Endothelial cell of umbilical vein (primary cell): ENCODE data around the gene SFSWAP. TPM values are rescaled to one million over a fixed set of nuclear protein-coding genes. Genes with fewer than 3 reads are reported as not detected.

ENCODE experiments used
- BruUV-seq: library from RNA; stranded (reverse); fragments of 400-500 nt; replicated peaks from 2 replicates; lab custom pipeline; 2021; lab: Mats Ljungman, UMichigan
- CTCF ChIA-PET: fragments of 300-600, 350-600 bp; sonication (Branson Sonifier 250); formaldehyde crosslinking; loops from one replicate; lab custom pipeline; 2021; ENCODE audit warnings: antibody characterized with exemption, inconsistent platforms; lab: Charles Lee
- POLR2A ChIA-PET: fragments of 300-600, 350-600 bp; sonication (Branson Sonifier 250); formaldehyde crosslinking; loops from one replicate; lab custom pipeline; 2021; ENCODE audit warnings: antibody characterized with exemption, inconsistent platforms; lab: Charles Lee
- DNase-seq: peaks from one replicate; pipeline ENCODE4 v3.0.0-alpha.2; 2011; ENCODE audit warnings: low read depth, low spot score
- FAIRE-seq: peaks from 2 replicates; lab custom pipeline; 2011; peaks lifted over from hg19 to GRCh38; lab: Jason Lieb, UNC
- H2AFZ ChIP-seq: 2 replicates; pipeline ENCODE4 v1.6.0; 2012; ENCODE audit warnings: low read depth, low read length, control low read depth, inconsistent platforms
- H3K27ac ChIP-seq: 2 replicates; pipeline ENCODE4 v1.5.1; 2011; ENCODE audit warnings: low read depth, mild to moderate bottlenecking, control low read depth, low read length, moderate library complexity; ENCODE audit not compliant: insufficient read depth
- H3K27me3 ChIP-seq, 2 experiments: 2 replicates each; pipeline versions ENCODE4 v1.6.0 to v1.6.1; 2011; ENCODE audit warnings: low read length in 2 of 2, mixed read lengths in 1 of 2; ENCODE audit not compliant: control insufficient read depth in 2 of 2, insufficient read depth in 2 of 2
- H3K36me3 ChIP-seq, 2 experiments: 2 replicates in 1 of 2; 3 replicates in 1 of 2; pipeline ENCODE4 v1.5.1; 2011; ENCODE audit warnings: low read length in 2 of 2, mild to moderate bottlenecking in 1 of 2, moderate library complexity in 1 of 2; ENCODE audit not compliant: control insufficient read depth in 2 of 2, insufficient read depth in 2 of 2; ENCODE audit errors: extremely low read depth in 1 of 2
- H3K4me1 ChIP-seq: 3 replicates; pipeline ENCODE4 v1.5.1; 2011; ENCODE audit warnings: mild to moderate bottlenecking, low read length; ENCODE audit not compliant: control insufficient read depth, insufficient read depth; ENCODE audit errors: extremely low read depth
- H3K4me2 ChIP-seq: 2 replicates; pipeline ENCODE4 v1.6.1; 2011; ENCODE audit warnings: low read length, control low read depth, mixed read lengths; ENCODE audit not compliant: insufficient read depth
- H3K4me3 ChIP-seq, 3 experiments: fragments of 200-600 bp in 1 of 3; sonication (generic), shearing (Covaris generic) in 1 of 3; replicated peaks in 1 of 3; 2 replicates each; pipeline ENCODE4 v1.5.1; 2011 to 2016; ENCODE audit warnings: control low read depth in 3 of 3, low read length in 3 of 3, mild to moderate bottlenecking in 2 of 3, inconsistent platforms in 1 of 3, low read depth in 1 of 3, moderate library complexity in 1 of 3; ENCODE audit not compliant: insufficient read depth in 1 of 3
- H3K79me2 ChIP-seq: 2 replicates; pipeline ENCODE4 v1.6.0; 2012; ENCODE audit warnings: low read length, inconsistent platforms; ENCODE audit not compliant: control insufficient read depth, insufficient read depth
- H3K9ac ChIP-seq: replicated peaks from 2 replicates; pipeline ENCODE3; 2011; ENCODE audit warnings: low read length, control low read depth; ENCODE audit not compliant: insufficient read depth; ENCODE audit errors: extremely low read depth
- H3K9me1 ChIP-seq: replicated peaks from 3 replicates; pipeline ENCODE4 v1.6.0; 2011; ENCODE audit warnings: mild to moderate bottlenecking, low read length; ENCODE audit not compliant: control insufficient read depth, insufficient read depth; ENCODE audit errors: extremely low read depth
- H3K9me3 ChIP-seq: replicated peaks from 2 replicates; pipeline ENCODE4 v1.5.1; 2012; ENCODE audit warnings: low read length, inconsistent platforms; ENCODE audit not compliant: control insufficient read depth, insufficient read depth
- H4K20me1 ChIP-seq: replicated peaks from 2 replicates; pipeline ENCODE3; 2011; ENCODE audit warnings: mild to moderate bottlenecking, low read length; ENCODE audit not compliant: control insufficient read depth, insufficient read depth; ENCODE audit errors: extremely low read depth
- EZH2 ChIP-seq: IDR thresholded peaks from 2 replicates; pipeline ENCODE4 v1.6.1; 2012; ENCODE audit warnings: borderline replicate concordance, low read depth, mild to moderate bottlenecking, moderate library complexity, low read length, inconsistent platforms; ENCODE audit not compliant: severe bottlenecking
- FOS ChIP-seq: IDR thresholded peaks from 2 replicates; pipeline ENCODE4 v1.6.1; 2011; ENCODE audit warnings: mild to moderate bottlenecking, low read length, moderate library complexity, borderline replicate concordance; ENCODE audit not compliant: insufficient read depth
- GATA2 ChIP-seq: IDR thresholded peaks from 2 replicates; pipeline ENCODE4 v1.7.0; 2011; ENCODE audit warnings: low read depth, mild to moderate bottlenecking, moderate library complexity, mixed read lengths, low read length; ENCODE audit not compliant: insufficient read length, insufficient read depth
- JUN ChIP-seq: IDR thresholded peaks from 2 replicates; pipeline ENCODE4 v1.6.1; 2011; ENCODE audit warnings: borderline replicate concordance, low read depth; ENCODE audit not compliant: insufficient read length, insufficient read depth
- MYC ChIP-seq: IDR thresholded peaks from one replicate; pipeline ENCODE4 v1.6.1; 2011; ENCODE audit warnings: mild to moderate bottlenecking, low read depth, low read length
- POLR2A ChIP-seq: IDR thresholded peaks from 2 replicates; pipeline ENCODE4 v1.6.1; 2012; ENCODE audit warnings: low read depth, mild to moderate bottlenecking, control low read depth, low read length
- POLR2AphosphoS5 ChIP-seq: IDR thresholded peaks from 2 replicates; pipeline ENCODE4 v1.6.1; 2012; ENCODE audit warnings: low read depth, mild to moderate bottlenecking, control low read depth, low read length, moderate library complexity; ENCODE audit not compliant: insufficient read depth
- dilution Hi-C: fragments of 300-500 bp; cut with MboI; formaldehyde crosslinking; loops from one replicate; pipeline ENCODE4 v1.15.0; 2019; ENCODE audit warnings: low sequenced_read_pairs; ENCODE audit not compliant: extremely low pct_ligation_motif_present
- intact Hi-C: fragments of 100-400 bp; cut with micrococcal nuclease; formaldehyde crosslinking; loops from one replicate; pipeline ENCODE4 v1.10.0; 2022
- polyA plus RNA-seq, 4 experiments: library from polyadenylated mRNA; depleted of rRNA in 3 of 4; stranded (reverse) in 3 of 4; unstranded in 1 of 4; fragments of >200 nt; gene quantifications; 2 replicates each; pipeline versions ENCODE4 v1.2.1 to v1.2.3, GENCODE V29; 2011 to 2012; ENCODE audit warnings: missing spikeins in 1 of 4
- total RNA-seq: library from RNA; stranded (reverse); gene quantifications from 2 replicates; pipeline ENCODE4 v1.2.3, GENCODE V29; 2021
- TF ChIP-seq, protein P1 (sequence below): IDR thresholded peaks from 2 replicates; pipeline ENCODE4 v1.6.1; 2011; ENCODE audit not compliant: insufficient read depth, insufficient read length
- TF ChIP-seq, protein P2 (sequence below), 2 donors: IDR thresholded peaks; 1 replicate in 1 of 2; 2 replicates in 1 of 2; pipeline ENCODE4 v1.5.1; 2011; ENCODE audit warnings: low read length in 2 of 2, mild to moderate bottlenecking in 2 of 2, moderate library complexity in 2 of 2, control low read depth in 1 of 2, inconsistent platforms in 1 of 2, low read depth in 1 of 2; ENCODE audit not compliant: insufficient read depth in 1 of 2; ENCODE audit errors: extremely low read depth in 1 of 2

SFSWAP gene
- total and polyA plus RNA-seq, 2 donors (not counting 3 experiments of a cell fraction or from before 2014, with no cell fraction given) = 38.1 to 53.3 TPM

DNA sequence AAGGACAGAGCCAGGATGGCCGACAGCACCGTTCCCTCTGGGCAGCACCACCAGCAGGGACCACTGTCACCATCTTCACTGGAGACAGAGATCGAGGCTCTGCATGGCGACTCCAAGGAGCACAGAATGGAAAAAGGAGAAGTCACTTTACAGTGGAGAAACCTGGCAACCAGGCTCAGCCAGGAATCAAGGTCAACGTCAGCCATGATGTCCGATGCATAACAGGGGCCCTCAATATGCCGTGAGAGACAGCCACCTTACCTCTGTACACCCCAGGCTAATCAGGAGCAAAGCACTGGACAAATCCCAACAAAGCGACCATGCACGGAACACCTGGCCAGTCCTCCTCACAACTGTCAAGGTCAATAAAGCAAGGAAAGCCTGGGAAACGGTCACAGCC is 20.6 kb upstream of the SFSWAP start:
- CTCF ChIA-PET = no interaction called here
- Histone ChIP-seq H3K79me2 (no peaks in the 10 kb centered on the region), H3K27ac (no peak overlapping the region), H3K27me3 (no peaks in the 10 kb centered on the region), H3K36me3 (no peaks in the 10 kb centered on the region), H3K4me1 (no peaks in the 10 kb centered on the region), H3K4me3 (no peak overlapping the region), H3K9me1 (no peaks in the 10 kb centered on the region), H3K4me2 (no peak overlapping the region), H3K9me3 (no peaks in the 10 kb centered on the region), H4K20me1 (no peaks in the 10 kb centered on the region), H2AFZ (no peak overlapping the region), H3K9ac (no peak overlapping the region)
- no peak for DNase-seq
- FAIRE-seq = no peak
- no TSS peak for BruUV-seq
- TF ChIP-seq, protein P1, sequence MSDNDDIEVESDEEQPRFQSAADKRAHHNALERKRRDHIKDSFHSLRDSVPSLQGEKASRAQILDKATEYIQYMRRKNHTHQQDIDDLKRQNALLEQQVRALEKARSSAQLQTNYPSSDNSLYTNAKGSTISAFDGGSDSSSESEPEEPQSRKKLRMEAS = no peak
- no peak for TF ChIP-seq POLR2AphosphoS5
- no peak for TF ChIP-seq FOS
- TF ChIP-seq EZH2 = no peak
- no peak for TF ChIP-seq GATA2
- TF ChIP-seq, protein P2, sequence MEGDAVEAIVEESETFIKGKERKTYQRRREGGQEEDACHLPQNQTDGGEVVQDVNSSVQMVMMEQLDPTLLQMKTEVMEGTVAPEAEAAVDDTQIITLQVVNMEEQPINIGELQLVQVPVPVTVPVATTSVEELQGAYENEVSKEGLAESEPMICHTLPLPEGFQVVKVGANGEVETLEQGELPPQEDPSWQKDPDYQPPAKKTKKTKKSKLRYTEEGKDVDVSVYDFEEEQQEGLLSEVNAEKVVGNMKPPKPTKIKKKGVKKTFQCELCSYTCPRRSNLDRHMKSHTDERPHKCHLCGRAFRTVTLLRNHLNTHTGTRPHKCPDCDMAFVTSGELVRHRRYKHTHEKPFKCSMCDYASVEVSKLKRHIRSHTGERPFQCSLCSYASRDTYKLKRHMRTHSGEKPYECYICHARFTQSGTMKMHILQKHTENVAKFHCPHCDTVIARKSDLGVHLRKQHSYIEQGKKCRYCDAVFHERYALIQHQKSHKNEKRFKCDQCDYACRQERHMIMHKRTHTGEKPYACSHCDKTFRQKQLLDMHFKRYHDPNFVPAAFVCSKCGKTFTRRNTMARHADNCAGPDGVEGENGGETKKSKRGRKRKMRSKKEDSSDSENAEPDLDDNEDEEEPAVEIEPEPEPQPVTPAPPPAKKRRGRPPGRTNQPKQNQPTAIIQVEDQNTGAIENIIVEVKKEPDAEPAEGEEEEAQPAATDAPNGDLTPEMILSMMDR (IDR thresholded peaks at IDR 0.05; ENCODE audit: extremely low read depth in 1 of 2, insufficient read depth in 1 of 2, low read depth in 1 of 2, low read length in 2 of 2) = no peak
- no peak for TF ChIP-seq JUN
- TF ChIP-seq MYC = no peak
- TF ChIP-seq POLR2A = no peak
- POLR2A ChIA-PET = no interaction called here
- dilution Hi-C loops = no loop called here
- intact Hi-C loops = no loop called here
